GM19351 (cell line): ENCODE data around the gene SLC38A11.
A peak's percentile ranks its signal among the peaks of the same experiment; 100 is the strongest.

Experiments
- ATAC-seq: cut with Tn5 transposase; IDR thresholded peaks from one replicate; pipeline ENCODE4 v1.9.1; 2021; ENCODE audit warnings: mild to moderate bottlenecking, moderate library complexity; ENCODE audit not compliant: unreplicated experiment

Gene SLC38A11

GRCh38 chr2:164972216-164972615, 16.9 kb upstream of the SLC38A11 start:
- no peak for ATAC-seq

- ATAC-seq, result no peak
Measured at GRCh38 chr2:164969909-164970690, 14.8 kb upstream of the SLC38A11 start.

- ATAC-seq, result no peak
Measured at GRCh38 chr2:164967781-164968228, 12.5 kb upstream of the SLC38A11 start.

GRCh38 chr2:164967361-164967760, 12.0 kb upstream of the SLC38A11 start:
- ATAC-seq, result no peak

GRCh38 chr2:164964700-164965099, 9.4 kb upstream of the SLC38A11 start:
- no peak for ATAC-seq

- ATAC-seq, result no peak
Measured at GRCh38 chr2:164960159-164960558, 4.8 kb upstream of the SLC38A11 start.

GRCh38 chr2:164954186-164954585, 1.1 kb downstream of the SLC38A11 start:
- ATAC-seq, result no peak

GRCh38 chr2:164953279-164953678, 2.0 kb downstream of the SLC38A11 start:
- no peak for ATAC-seq

- ATAC-seq, result no peak
Measured at GRCh38 chr2:164952057-164952702, 3.1 kb downstream of the SLC38A11 start.

GRCh38 chr2:164948540-164948939, 6.8 kb downstream of the SLC38A11 start:
- ATAC-seq, result no peak

GRCh38 chr2:164947281-164947680, 8.0 kb downstream of the SLC38A11 start:
- ATAC-seq, result no peak

- ATAC-seq, result no peak
Measured at GRCh38 chr2:164943289-164943688, 12.0 kb downstream of the SLC38A11 start.

- no peak for ATAC-seq
Measured at GRCh38 chr2:164937864-164938401, 17.4 kb downstream of the SLC38A11 start.

GRCh38 chr2:164935118-164936101, 19.9 kb downstream of the SLC38A11 start:
- ATAC-seq, result no peak

- ATAC-seq, result no peak
Measured at GRCh38 chr2:164934401-164935117, 20.8 kb downstream of the SLC38A11 start.

- ATAC-seq, result no peak
Measured at GRCh38 chr2:164933671-164934189, 21.6 kb downstream of the SLC38A11 start.

- ATAC-seq, result no peak
Measured at GRCh38 chr2:164932377-164932776, 22.9 kb downstream of the SLC38A11 start.

GRCh38 chr2:164928101-164928673, 27.1 kb downstream of the SLC38A11 start:
- no peak for ATAC-seq

GRCh38 chr2:164922134-164922533, 33.2 kb downstream of the SLC38A11 start:
- no peak for ATAC-seq

- ATAC-seq, result peak; percentile 76
Measured at GRCh38 chr2:164920430-164920829, 34.9 kb downstream of the SLC38A11 start.
